HG02840 (cell line): ENCODE measurements around the gene CARMIL1.

ENCODE experiments used
- ATAC-seq: cut with Tn5 transposase; IDR thresholded peaks from one replicate; pipeline ENCODE4 v1.9.1; 2021; ENCODE audit warnings: mild to moderate bottlenecking, moderate library complexity, moderate number of reproducible peaks; ENCODE audit not compliant: unreplicated experiment, low FRiP score

Gene CARMIL1

DNA sequence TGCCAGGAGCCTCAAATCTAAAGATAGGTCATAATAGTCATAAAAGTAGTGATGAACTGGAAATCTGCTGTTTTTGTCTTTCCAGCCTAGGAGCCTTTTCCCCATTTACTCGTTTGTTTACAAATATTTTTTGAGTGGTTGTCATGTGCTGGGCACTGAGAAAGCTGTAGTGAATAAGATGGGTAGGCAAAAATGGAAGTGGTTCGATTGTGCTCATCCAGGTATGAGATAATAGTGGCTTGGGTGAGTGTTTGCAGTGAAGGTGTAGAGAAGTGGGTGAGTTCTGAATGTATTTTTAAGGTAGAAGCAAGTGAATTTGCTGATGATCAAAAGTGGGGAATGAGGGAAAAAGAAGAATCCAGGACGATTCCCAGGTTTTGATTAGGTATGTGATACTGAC lies 53.0 kb downstream of the CARMIL1 start:
- ATAC-seq: no peak

DNA sequence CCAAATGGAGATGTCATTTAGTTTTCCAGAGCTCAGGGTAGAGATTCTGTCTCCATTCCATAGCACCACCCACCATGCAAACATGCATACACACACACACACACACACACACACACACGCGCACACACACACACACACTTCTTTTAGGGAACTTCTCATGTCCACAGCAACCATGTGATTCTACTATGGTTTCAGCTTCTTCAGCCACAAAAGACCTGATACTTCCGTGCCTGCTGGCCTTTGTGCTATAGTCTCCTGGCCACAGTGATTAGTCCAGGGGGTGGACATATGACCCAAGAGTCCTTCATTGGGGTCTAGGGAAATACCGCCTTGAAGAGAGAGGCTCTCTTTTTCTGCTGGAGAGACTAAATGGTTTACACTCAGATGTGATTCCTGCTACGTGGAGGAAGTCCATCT lies 53.5 kb downstream of the CARMIL1 start:
- no peak for ATAC-seq

DNA sequence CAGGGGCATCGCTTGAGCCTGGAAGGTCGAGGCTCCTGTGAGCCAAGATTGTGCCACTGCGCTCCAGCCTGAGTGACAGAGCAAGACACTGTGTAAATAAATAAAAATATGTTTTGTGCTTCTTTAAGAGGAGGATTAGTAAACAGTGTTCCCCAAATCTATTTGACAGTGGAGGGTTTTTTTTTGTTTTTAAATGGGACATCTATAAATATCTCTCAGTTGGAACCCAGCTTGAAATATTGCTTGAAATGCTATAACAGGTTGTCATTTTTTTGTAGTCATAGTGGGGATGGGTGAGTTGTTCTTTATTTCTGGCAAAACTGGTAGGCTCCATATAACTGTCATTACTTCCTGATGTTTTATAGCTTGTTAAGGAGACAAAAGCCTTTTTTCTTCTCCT lies 54.3 kb downstream of the CARMIL1 start:
- ATAC-seq: no peak

DNA sequence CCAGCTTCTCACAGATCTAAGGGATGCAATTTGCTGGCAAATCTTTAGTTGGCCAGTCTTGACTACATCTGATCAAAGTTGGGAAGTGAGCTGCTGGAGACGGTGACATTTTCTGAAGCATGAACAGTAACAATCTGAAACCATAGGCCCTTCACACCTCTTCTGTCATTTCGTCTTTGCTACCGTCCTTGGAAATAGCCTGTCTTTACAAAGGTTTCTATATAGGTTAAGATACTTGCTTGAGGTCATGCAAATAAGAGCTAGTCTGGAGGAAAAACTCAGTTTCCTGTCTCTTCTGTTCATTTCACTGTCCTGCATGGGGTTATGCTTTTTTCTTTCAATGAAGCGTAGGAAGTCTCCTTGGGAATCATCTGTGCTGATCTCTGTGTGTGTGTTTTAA lies 55.6 kb downstream of the CARMIL1 start:
- no peak for ATAC-seq

DNA sequence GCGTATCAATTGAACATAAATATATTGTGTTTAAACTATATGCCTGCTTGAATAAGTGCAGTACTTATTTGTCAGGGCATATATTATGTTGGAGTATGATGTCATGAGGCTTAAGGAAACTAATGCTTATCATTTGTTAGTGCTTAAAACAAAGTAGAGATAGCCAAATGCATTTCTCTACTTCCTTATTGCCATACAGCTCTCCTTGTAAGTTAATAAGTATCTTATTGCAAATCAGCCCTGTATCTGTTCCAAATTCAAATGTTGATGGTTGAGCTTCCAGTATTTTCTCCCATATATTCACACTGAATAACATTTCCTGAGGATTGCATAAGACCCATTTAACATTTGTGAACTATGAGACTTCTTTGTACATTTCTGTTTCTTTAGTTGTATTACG lies 57.8 kb downstream of the CARMIL1 start:
- ATAC-seq: no peak

DNA sequence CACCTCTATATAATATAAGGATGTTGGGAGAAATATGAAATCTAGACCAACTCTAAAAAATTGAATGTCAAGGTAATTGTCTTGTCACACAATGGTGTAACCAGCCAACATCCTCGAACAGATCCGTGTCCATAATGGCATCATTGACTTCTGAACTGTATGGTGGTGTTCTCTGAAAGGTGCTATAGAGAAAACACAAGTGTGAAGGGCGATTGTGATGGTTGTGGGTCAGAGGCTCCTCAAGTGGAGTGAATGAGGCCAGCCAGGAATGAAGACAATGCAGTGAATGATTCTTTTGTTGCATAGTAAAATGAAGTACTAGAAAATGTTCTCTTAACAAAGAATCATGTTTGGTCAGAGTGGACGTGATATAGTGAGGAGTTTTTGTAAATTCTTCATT lies 58.3 kb downstream of the CARMIL1 start:
- ATAC-seq: no peak

DNA sequence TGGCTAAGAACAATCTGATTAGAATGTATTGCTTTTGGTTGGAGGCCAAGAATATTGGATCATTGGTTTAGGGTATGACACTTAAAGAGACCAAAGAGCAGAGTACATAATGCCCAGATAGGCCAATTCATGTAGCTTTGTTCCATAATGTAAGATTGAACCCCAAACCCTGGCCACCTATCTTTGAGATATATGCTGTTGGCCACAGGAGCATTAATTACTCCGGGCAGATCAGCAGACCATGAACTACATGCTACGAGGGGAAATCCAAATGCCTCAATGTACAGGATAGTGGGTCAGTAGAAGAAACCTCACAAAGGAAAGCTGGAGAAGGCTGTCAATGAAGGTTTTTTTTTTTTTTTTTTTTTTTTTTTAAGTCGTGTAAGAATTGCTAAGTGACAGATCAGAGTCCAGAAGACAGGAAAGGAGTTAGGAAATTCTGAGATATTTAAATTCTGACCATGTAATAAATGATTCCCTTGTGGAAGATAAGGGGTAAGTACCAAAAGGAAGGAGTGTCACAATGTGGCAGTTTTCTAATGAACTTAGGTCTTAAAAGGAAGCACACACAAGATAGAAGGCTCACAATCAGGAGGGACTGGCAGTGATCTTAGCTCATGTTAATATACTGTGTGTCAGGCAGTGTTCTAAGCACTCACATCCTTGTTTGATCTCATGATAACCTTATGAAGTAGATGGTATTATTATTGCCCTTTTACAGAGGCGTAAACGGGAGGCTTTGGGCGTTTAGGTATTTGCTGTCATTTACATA lies 61.4 kb downstream of the CARMIL1 start:
- no peak for ATAC-seq

DNA sequence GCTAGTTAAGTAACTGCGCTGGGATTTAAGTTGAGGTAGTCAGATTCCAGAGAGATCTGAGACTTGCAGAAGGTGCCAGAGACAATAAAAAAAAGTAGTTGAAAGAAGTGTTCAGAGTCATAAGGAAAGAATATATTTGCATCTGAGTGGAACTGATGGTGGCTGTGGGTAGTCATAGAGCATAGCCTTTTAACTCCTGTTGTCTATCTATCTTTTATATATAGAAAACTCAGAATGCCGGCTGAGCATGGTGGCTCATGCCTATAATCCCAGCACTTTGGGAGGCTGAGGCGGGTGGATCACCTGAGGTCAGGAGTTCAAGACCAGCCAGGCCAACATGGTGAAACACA lies 62.0 kb downstream of the CARMIL1 start:
- ATAC-seq: no peak

DNA sequence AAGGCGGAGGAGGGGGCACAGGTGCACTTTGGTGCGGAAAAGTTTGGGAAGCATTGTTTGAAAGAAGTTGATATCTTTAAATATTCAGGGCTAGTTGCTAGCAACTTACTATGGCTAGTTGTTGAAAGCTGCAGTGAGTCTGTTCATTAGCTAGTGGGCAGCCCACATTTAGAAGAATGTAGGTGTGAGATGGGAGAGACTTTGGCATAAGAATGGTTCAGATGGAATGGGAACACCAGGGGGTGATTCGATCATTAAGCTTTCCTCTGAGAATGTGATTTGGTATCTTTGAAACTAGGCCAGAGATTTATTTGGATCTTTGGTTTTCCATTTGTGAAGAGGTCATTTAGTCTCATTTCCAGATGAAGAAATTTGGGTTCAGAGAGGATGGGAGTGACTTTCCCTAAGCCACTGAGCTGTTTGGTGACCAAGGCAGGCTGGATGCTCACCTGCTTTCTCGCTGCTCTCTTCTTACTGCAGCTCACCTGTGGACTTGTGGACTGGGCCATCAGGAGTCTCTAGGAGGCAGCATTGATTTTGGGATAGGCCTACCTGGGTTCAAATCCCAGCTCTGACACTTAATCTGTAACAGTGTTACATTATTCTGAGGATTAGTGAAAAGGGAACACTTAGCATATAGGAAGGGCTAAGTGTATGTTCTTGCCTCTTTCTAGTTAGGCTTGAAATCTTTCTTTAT lies 62.9 kb downstream of the CARMIL1 start:
- no peak for ATAC-seq

DNA sequence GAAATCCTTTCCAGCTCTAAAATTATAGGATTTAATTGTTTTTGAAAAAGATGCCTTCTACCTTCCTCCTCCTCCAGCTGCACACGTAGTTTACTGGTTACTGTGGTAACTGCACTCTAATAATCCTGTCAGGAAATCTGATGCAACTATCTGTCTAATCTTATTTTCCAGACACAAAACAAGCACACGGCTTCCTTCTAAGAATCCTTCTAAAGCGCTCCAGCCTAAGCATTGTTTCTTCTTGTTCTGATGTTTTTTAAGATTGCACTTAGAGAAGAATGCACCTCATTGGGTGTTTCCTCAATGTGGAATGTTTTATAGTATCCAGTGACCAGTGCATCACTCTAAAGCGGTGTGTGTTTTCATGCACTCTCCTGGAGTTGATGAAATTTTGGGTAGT lies 63.6 kb downstream of the CARMIL1 start:
- ATAC-seq: no peak

DNA sequence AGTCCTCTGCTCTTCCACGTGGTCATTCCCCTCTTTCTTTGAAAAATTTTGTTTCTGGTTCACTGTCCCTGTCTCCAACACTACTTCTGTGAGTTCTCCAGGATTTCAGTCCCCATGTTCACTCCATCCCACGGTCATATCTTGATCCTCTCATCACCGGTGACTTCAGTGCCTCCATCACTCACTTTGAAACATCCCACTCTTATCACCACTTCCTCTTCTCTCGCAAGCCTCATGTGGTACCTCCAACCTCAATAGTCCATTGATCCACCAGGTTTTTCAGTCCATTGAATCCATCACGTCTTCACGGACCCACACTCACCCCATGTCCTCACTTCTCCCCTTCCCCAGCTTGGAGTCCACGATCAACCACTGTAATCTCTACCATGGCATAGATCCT lies 64.8 kb downstream of the CARMIL1 start:
- no peak for ATAC-seq

DNA sequence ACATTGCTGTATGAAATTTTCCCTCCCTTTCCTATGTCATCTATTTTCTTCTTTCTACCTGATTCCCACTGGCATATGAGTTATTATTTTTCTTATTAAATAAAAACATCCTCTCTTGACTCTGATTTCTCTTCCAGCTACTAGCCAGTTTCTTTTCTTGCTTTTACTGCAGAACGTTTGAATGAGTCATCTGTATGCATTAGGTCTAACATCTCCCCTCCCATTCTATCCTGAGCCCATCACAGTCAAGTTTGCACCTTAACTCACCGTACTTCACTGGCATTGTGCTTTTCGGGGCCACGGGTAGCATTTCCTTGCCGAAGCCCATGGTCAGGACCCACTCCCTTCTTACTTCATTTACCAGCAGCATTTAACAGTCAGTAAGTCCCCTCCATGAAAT lies 65.7 kb downstream of the CARMIL1 start:
- no peak for ATAC-seq

DNA sequence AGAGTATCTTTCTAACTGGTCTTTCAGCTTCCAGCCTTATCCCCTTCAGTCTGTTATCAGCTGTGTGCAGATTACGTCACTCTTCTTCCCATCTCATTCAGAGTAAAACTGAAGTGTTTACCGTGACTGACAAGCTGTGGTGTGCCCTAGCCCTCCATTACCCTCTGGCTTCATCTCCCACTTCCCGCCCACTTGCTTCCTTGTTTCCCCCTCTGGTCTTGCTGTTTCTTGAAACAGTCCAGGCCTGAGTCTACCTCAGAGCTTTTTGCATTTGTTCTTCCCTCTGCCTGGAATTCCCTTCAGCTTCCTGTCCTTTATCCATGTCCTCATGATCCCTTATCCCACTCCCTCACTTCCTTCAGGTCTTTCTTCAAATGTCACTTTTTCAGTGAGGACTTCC lies 66.9 kb downstream of the CARMIL1 start:
- ATAC-seq: no peak

DNA sequence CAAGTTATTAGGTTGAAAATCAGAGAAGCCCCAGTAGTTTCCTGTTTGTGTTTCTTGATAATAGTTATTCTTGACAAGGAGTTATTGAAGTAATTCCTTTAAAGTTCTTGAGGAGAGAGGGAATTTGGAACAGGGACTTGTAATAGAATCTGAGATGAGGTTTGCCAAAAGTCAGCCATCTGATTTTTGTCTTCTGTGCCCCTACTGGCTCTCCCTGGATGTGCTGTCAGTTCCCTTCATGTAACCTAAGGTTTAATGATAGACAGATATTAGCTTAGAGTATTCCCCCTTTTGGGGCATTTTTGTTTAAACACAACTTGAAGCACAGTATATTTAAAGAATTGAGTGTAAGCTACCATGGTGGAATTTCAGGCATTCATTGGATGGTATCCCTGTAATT lies 71.4 kb downstream of the CARMIL1 start:
- ATAC-seq: no peak

DNA sequence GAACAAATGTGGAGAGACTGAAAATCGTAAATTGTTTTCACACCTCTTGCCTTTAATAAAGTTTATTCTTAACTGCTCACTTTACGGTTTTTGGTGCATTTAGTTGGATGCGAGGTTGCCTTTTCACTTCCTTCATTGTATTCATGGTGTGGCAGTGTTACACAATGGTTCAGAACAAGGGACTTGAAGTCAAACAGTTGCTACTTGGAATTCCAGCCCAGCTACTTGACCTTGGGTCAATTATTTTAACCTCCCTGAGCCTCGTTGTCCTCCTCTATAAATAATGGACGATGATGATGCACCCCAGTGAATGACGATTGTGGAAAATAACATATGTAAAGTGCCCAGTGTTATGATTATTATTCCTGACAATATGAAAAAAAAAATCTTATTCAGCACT lies 72.3 kb downstream of the CARMIL1 start:
- no peak for ATAC-seq

DNA sequence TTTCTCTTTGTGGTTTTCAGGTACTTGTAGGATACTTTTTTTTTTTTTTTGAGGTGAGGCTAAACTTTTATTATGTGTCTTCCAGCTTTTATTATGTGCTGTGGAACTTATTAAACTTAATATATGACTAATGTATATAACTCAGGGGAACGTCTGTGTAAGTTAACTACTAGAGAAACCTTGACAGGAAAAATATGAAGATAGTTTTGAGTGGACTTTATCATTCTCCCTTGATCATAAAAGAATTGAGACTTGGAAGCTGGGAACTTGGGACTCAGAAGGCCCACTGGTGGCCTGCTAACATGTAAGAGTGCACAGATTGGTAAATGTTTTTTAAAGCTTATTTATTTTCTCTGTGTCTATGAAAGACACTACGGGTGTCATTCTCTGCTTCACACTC lies 73.1 kb downstream of the CARMIL1 start:
- ATAC-seq: no peak

DNA sequence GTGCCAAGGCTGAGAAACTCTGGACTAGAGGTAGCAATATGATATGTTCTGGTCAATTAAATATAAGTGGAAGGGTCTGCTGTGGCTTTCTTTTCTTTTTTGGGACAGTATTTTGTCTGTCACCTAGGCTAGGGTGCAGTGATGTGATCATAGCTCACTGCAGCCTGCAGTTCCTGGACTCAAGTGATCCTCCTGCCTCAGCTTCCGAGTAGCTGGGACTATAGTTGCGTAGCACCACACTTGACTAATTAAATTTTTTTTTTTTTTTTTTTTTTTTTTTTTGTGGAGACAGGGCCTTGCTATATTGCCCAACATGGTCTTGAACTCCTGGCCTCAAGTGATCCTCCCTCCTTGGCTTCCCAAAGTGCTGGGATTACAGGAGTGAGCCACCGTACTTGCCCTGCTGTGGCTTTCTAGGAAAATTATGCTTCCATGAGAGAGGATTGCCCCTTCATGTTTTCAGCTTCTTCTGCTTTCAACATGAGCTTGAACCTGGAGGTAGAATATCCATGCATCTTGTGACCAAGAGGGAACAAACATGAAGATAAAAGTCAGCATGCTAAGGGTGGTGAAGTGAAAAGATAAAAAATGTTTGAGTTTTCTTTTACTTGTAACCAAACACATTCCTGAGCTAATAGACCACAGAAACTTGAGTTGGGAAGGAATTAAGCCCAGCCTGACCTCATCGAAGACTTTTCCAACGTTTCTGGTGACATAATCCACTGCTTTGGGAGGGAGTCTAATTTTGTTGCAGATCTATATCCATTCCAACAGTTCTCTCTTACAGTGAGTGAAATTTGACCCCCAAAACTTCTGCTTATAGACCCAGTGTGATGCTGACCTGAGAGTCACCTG lies 75.1 kb downstream of the CARMIL1 start:
- no peak for ATAC-seq

DNA sequence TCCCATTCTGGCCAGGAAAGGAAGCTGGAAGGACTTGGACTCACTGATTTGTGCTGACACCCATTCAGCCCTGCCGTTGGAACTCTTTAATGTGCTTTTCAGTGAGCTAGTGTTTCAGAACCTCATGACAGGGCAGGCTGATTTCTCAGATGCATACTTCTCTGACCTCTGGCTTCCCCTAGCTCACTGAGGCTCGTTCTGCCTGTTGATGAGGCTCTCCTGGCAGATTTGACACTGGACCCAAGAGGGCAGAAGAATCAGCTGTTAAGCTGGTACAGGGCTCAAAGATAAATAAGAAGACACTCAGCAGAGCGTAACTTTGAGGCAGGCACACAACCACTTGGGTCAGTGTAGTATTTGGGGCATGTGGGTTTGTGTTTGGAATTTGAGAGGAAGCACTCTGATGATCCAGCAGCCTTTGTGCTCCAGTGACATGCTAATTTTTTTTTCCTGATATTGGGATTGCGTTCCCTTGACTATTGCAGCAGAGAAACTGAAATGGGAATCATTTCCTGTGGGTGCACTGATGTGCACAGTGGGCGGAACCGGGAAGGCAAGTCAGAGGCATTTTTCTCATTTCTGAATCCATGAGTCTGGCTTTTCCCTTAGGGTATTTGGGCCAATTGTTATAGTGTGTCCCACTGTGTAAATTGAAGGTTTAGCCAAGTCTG lies 80.2 kb downstream of the CARMIL1 start:
- no peak for ATAC-seq

DNA sequence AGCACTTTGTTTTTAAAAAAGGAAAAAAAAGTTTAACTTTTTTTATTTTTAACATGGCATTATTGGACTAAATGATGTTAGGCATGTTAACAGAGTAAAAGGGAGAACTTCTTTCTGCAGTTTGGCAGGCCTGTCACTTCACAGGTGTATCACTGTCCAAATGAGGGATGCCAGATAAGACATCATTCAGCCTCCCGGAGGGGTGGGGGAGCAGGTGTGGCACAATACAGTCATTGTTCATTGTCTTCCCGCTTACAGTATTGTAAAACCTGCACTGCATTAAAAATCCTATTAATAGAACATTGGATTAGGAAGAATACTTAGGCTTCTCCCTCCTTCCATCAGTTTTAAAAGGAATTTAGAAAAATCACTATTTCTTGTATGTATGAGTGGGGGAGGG lies 80.7 kb downstream of the CARMIL1 start:
- ATAC-seq: no peak

DNA sequence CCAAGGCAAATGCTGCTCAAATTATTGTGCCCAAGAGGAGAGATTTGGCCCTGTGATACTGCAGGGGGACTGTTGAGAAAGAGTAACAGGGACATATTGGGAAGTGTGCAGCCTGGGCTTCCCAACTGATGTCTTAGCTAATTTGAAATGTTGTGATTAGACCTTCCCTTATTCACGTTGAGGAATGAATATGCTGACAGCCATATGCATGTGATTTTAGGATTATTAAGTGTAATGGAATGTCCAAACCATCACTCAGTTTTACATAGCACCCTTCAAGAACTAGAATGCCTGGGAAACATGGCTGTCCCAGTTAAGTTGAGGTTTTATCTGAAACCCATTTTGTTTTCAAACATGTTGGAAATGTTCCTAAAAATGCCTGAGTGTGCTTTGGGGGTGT lies 81.4 kb downstream of the CARMIL1 start:
- no peak for ATAC-seq

DNA sequence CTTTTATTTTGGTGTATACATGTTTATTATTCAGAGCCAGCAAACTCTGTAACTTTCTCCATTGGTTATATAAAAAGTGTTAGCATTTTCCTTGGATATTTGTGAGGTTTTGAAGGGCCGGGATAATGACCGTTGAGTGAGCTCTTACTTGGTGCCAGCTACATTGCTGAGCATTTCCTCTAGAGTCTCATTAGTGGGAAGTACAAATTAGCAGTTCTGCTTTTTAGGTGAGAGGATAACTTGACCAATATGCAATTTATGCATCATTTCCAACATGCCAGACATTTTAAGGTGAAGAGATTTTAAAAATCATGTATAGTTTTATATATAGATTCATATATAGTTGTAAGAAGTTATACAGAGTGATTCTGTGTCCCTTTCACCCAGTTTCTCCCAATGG lies 84.3 kb downstream of the CARMIL1 start:
- no peak for ATAC-seq
